ENCODE data around the gene CNOT3.
A peak's percentile ranks its signal among the peaks of the same experiment; 100 is the strongest.

CNOT3 gene

DNA sequence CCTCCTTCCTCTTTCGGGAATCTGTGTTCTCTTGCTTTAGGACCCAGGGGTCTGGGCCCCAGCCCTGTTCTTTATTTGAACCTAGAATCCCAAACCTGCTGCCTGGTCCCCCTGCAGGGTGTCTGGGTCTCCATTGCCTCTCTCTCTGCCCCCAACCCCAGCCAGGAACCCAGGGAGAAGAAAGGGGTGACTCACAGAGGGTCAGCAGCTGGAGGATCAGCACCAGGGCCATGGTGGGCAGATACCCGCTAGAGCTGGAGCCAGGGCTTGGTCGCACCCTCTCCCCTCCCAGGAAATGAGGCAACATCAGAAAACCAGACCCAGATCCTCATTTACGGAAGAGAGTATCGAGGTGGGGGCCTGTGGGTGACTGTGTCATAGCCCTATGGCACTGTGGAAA is 37.0 kb upstream of the CNOT3 start, which contains the start of gene OSCAR:
Gene OSCAR, minus strand, starts transcription at position 243 of the 400 bp plus-strand sequence. Its CDS starts 11 bp downstream, at position 232.
- TF ChIP-seq CTCF (conservative IDR thresholded peaks at IDR 0.05; ENCODE audit: low read length) = no peak
- peak; percentile 21 for DNase-seq (ENCODE audit: low read depth)
- H3K4me3 ChIP-seq (ENCODE audit: low read length) = no peak within 1 kb of the TSS

GRCh38 chr19:54102421-54103169 is 35.0 kb upstream of the CNOT3 start, which contains the start of gene NDUFA3:
Gene NDUFA3, plus strand, starts transcription at chr19:54102855. Its CDS starts 24 bp downstream, at chr19:54102879.
- peak within 1 kb of the TSS; percentile 96 for H3K4me3 ChIP-seq (ENCODE audit: low read length)
- no peak for TF ChIP-seq CTCF (conservative IDR thresholded peaks at IDR 0.05; ENCODE audit: low read length)
- peak; percentile 98 for DNase-seq (ENCODE audit: low read depth)

GRCh38 chr19:54104998-54105715 is 32.4 kb upstream of the CNOT3 start:
- DNase-seq (ENCODE audit: low read depth) = peak; percentile 35
- no peak overlapping the region for H3K4me3 ChIP-seq (ENCODE audit: low read length)
- no peak for TF ChIP-seq CTCF (conservative IDR thresholded peaks at IDR 0.05; ENCODE audit: low read length)

- TF ChIP-seq CTCF (conservative IDR thresholded peaks at IDR 0.05; ENCODE audit: low read length) = no peak
- H3K4me3 ChIP-seq (ENCODE audit: low read length) = no peak overlapping the region
- no peak for DNase-seq (ENCODE audit: low read depth)
Observed at GRCh38 chr19:54105796-54106195, 31.8 kb upstream of the CNOT3 start.

- TF ChIP-seq CTCF (conservative IDR thresholded peaks at IDR 0.05; ENCODE audit: low read length) = no peak
- DNase-seq (ENCODE audit: low read depth) = no peak
- no peak overlapping the region for H3K4me3 ChIP-seq (ENCODE audit: low read length)
Observed at GRCh38 chr19:54106716-54107115, 30.8 kb upstream of the CNOT3 start.

- no peak overlapping the region for H3K4me3 ChIP-seq (ENCODE audit: low read length)
- no peak for DNase-seq (ENCODE audit: low read depth)
- no peak for TF ChIP-seq CTCF (conservative IDR thresholded peaks at IDR 0.05; ENCODE audit: low read length)
Observed at GRCh38 chr19:54107876-54108490, 29.6 kb upstream of the CNOT3 start.

Data from AG10803 (cell line).